Measurements from ENCODE around the gene TBX18. TPM values are rescaled to one million over a fixed set of nuclear protein-coding genes. Genes with fewer than 3 reads are reported as not detected.

Gene TBX18
- total and polyA plus RNA-seq, 9 of the 15 experiments (the other 6 are each of a cell fraction or from before 2014, with no cell fraction given): 4.0 to 36.1 (median 20.7) TPM

- no peaks in the 10 kb centered on the region for H4K20me1 ChIP-seq (replicated peaks; ENCODE audit: control insufficient read depth, insufficient read depth, low read length)
- WGBS (ENCODE audit: insufficient coverage, low coverage, missing lambda C conversion rate): 0% methylated on average over 4 of the region's 4 CpGs
- no peak for DNase-seq (ENCODE audit: extremely low read depth in 1 of 4, low spot score in 3 of 4)
- no peaks in the 10 kb centered on the region for H3K27me3 ChIP-seq (ENCODE audit: control insufficient read depth in 2 of 2, insufficient read depth in 2 of 2, low read length in 2 of 2)
- no peaks in the 10 kb centered on the region for H3K79me2 ChIP-seq (ENCODE audit: control insufficient read depth, insufficient read depth, low read length)
- ChIA-PET CTCF (ENCODE audit: low intra/inter-chr PET ratio) (no interaction called here), POLR2A (interaction anchor here (1.2 kb wide), 1 partner anchor 13 kb away, joined by 3 read pairs; no protein-coding TSS in a partner anchor)
- no TSS peak for BruUV-seq (replicated peaks)
- H3K27ac ChIP-seq (ENCODE audit: extremely low read depth, low read depth, low read length): no peak overlapping the region
- H3K9me1 ChIP-seq (ENCODE audit: control insufficient read depth, insufficient read depth, low read length): no peaks in the 10 kb centered on the region
- in situ Hi-C loops (cut with MboI): no loop called here
- ATAC-seq: no peak
- no peak for TF ChIP-seq ZNF175 (CRISPR knock-in tag; IDR thresholded peaks at IDR 0.05; ENCODE audit: low read depth)
- no peak for TF ChIP-seq TAF9B (IDR thresholded peaks at IDR 0.05; ENCODE audit: partially characterized antibody)
- no peak for TF ChIP-seq ZNF740 (CRISPR knock-in tag; IDR thresholded peaks at IDR 0.05)
- no peak for TF ChIP-seq ZNF740 (tag; IDR thresholded peaks at IDR 0.05)
- TF ChIP-seq ZNF785 (CRISPR knock-in tag; IDR thresholded peaks at IDR 0.05): no peak
- no peak for TF ChIP-seq ZFX (CRISPR knock-in tag; IDR thresholded peaks at IDR 0.05)
- TF ChIP-seq MYBL2 (IDR thresholded peaks at IDR 0.05; ENCODE audit: low read depth): no peak
- TF ChIP-seq MYBL2 (CRISPR knock-in tag; IDR thresholded peaks at IDR 0.05; ENCODE audit: borderline replicate concordance): no peak
- no peak for TF ChIP-seq SOX6 (IDR thresholded peaks at IDR 0.05)
- TF ChIP-seq TEAD2 (tag; IDR thresholded peaks at IDR 0.05): no peak
- no peak for TF ChIP-seq HDAC2 (IDR thresholded peaks at IDR 0.05)
- TF ChIP-seq NCOA6 (IDR thresholded peaks at IDR 0.05): no peak
- no peak for TF ChIP-seq PHF8 (IDR thresholded peaks at IDR 0.05; ENCODE audit: borderline replicate concordance, low read length)
- no peak for TF ChIP-seq TCF15 (CRISPR knock-in tag; IDR thresholded peaks at IDR 0.05)
- TF ChIP-seq CBX5 (IDR thresholded peaks at IDR 0.05; ENCODE audit: borderline replicate concordance, low read depth): no peak
- TF ChIP-seq CBFA2T3 (IDR thresholded peaks at IDR 0.05): no peak
- TF ChIP-seq ZNF174 (CRISPR knock-in tag; IDR thresholded peaks at IDR 0.05): no peak
- no peak for TF ChIP-seq GABPB2 (CRISPR knock-in tag; conservative IDR thresholded peaks at IDR 0.05)
- no peak for TF ChIP-seq FOS (IDR thresholded peaks at IDR 0.05; ENCODE audit: extremely low read depth, insufficient read length)
- H3K4me3 ChIP-seq: no peak overlapping the region
- no peaks in the 10 kb centered on the region for H3K36me3 ChIP-seq (ENCODE audit: control insufficient read depth, insufficient read depth, low read length)
- H3K9me3 ChIP-seq (replicated peaks; ENCODE audit: control insufficient read depth, insufficient read depth, low read depth, low read length): no peaks in the 10 kb centered on the region; the same call in 1 of the 2 replicates
- H2AFZ ChIP-seq (ENCODE audit: low read depth, low read length): no peak overlapping the region
- intact Hi-C loops (cut with micrococcal nuclease): no loop called here
- H3K4me1 ChIP-seq (replicated peaks in 1 of 2; ENCODE audit: control insufficient read depth in 2 of 2, insufficient read depth in 2 of 2, low read length in 2 of 2): no peaks in the 10 kb centered on the region
- H3K4me2 ChIP-seq (ENCODE audit: insufficient read depth, low read length): no peak overlapping the region
- FAIRE-seq: no peak
- H3K9ac ChIP-seq (ENCODE audit: insufficient read depth in 1 of 2, low read depth in 2 of 2, low read length in 2 of 2): no peak overlapping the region
These were observed 118.7 kb downstream of the TBX18 start for GRCh38 chr6:84645563-84646266.
